ENCODE results near the gene TMEM43. TPM values are rescaled to one million over a fixed set of nuclear protein-coding genes. Genes with fewer than 3 reads are reported as not detected.

The TMEM43 gene, protein sequence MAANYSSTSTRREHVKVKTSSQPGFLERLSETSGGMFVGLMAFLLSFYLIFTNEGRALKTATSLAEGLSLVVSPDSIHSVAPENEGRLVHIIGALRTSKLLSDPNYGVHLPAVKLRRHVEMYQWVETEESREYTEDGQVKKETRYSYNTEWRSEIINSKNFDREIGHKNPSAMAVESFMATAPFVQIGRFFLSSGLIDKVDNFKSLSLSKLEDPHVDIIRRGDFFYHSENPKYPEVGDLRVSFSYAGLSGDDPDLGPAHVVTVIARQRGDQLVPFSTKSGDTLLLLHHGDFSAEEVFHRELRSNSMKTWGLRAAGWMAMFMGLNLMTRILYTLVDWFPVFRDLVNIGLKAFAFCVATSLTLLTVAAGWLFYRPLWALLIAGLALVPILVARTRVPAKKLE
- 103 and 114 TPM in 2 replicates for total RNA-seq

DNA sequence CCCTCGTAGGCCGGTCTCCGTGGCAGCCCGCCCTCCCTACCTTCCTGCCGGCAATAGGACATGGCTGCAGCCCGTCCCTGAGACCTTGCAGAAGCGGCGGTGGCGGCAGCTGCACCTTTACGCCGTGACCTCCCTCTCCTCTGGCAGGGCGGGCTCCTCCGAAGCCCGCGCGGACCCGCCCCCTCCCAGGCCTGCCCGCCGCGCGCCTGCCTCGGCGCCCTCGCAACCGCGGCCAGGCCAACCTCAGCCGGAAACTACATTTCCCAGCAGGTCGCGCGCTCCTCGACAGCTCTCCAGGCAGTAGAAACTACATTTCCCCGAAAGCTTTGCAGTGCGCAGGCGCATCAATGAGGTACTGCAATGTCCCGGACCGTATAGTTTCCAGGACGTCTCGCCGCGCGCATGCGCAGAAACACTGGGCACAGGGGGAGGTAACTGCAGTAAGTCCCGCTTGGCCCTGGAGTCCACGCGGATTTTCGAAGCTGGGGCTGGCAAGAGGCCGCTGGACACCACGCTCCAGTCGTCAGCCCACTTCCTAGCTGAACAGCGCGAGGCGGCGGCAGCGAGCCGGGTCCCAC, at the start of gene TMEM43, which contains the start of gene CHCHD4:
Gene TMEM43, plus strand, starts transcription at position 438 of the 578 bp plus-strand sequence. CDS start 142 bp downstream, outside the sequence.
Gene CHCHD4, minus strand, starts transcription at position 256 of the 578 bp plus-strand sequence. Its CDS starts 194 bp downstream, at position 62.

DNA sequence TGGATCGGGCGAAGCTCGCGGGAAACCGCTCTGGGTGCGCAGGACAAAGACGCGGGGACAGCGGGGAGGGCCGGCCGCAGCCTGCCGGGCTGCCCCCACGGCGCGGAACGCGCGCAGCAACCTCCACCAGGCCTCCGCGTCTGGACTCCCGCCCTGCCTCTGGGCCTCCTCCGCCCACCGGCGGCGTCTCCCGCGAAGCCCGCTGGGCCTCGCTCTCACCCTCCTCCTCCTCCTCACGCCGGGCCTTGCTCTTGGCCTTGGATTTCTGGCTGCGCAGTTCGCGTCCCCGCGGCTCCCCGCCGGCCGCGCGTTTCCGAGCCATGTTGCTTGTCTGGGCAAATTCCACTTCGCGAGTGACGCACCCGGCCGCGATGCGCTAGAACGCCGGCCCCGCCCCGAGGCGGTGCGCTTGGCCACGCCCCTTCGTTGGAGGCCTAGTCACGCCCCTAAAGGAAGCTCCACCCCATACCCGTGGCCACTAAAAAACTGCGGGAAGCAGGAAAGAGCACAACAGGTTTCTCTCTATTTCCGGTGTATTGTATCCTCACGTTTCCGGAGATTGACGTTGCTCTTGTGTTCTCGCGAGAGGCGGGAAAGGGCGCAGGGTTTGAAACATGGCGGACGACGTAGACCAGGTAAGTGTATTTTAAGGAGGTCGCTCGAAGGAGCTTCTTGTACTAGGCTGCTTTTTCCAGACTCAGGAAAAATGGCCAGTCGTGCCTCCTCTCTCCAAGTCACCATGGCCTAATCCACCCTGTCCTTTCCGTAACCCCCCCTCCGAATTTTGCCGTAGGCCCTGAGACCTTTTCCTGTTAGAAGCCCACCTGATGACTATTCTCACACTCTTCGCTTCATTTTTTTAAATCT, 53.6 kb downstream of the TMEM43 start, which contains the start of the genes LSM3 and XPC:
Gene LSM3, plus strand, starts transcription at position 571 of the 867 bp plus-strand sequence. Its CDS starts 44 bp downstream, at position 615.
Gene XPC, minus strand, starts transcription at position 355 of the 867 bp plus-strand sequence. Its CDS starts 33 bp downstream, at position 322.

Other genes with a start within 250 kb of the TMEM43 start
- not detected in 2 replicates for gene WNT7A, start 245.0 kb upstream of the TMEM43 start, total RNA-seq
- 13.6 and 17.4 TPM in 2 replicates for gene CHCHD4, start 182 bp upstream of the TMEM43 start, total RNA-seq
- 35.3 and 42.6 TPM in 2 replicates for gene XPC, start 53.5 kb downstream of the TMEM43 start, total RNA-seq
- 5.9 and 7.3 TPM in 2 replicates for gene LSM3, start 53.8 kb downstream of the TMEM43 start, total RNA-seq

Data from subcutaneous preadipocyte (primary cell).